Suprapubic skin (tissue), 3 donors: ENCODE results near the gene ZNF23.

Source experiments
- EP300 ChIP-seq: sonication (generic); formaldehyde crosslinking; IDR thresholded peaks from one replicate; pipeline ENCODE4 v1.6.1; 2017; ENCODE audit warnings: antibody characterized with exemption
- POLR2A ChIP-seq, 2 donors: fragments of 450-650 bp; IDR thresholded peaks; one replicate each; pipeline ENCODE4 v1.6.1; 2017; ENCODE audit warnings: antibody characterized with exemption in 2 of 2, mild to moderate bottlenecking in 2 of 2, moderate library complexity in 2 of 2
- TF ChIP-seq, protein P1 (sequence below), 2 donors: fragments of 200-600 bp in 1 of 2; fragments of 450-650 bp in 1 of 2; sonication (generic) in 1 of 2; IDR thresholded peaks; one replicate each; pipeline ENCODE4 v1.5.1; 2016 to 2019; ENCODE audit warnings: antibody characterized with exemption in 2 of 2, mild to moderate bottlenecking in 1 of 2, moderate library complexity in 1 of 2

DNA sequence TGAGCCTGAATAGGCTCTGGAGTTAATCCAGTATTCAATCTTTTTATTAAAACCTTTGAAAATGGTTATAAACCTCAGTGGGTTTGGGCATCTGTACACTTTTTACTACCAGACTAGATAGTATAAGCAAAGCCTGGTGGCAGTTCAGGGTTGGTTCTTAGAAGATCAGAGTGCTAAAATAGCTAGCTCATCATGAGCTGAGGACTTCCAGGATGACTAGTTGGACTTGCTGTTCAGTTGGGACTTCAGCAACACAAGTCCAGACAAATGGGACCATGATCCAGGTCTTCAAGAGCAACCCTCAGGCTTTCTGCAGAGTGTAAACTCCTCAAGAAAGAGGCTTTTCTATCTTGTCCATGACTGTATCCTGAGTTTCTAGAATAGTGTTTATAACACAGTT, 28.3 kb upstream of the ZNF23 start:
- TF ChIP-seq, protein P1, sequence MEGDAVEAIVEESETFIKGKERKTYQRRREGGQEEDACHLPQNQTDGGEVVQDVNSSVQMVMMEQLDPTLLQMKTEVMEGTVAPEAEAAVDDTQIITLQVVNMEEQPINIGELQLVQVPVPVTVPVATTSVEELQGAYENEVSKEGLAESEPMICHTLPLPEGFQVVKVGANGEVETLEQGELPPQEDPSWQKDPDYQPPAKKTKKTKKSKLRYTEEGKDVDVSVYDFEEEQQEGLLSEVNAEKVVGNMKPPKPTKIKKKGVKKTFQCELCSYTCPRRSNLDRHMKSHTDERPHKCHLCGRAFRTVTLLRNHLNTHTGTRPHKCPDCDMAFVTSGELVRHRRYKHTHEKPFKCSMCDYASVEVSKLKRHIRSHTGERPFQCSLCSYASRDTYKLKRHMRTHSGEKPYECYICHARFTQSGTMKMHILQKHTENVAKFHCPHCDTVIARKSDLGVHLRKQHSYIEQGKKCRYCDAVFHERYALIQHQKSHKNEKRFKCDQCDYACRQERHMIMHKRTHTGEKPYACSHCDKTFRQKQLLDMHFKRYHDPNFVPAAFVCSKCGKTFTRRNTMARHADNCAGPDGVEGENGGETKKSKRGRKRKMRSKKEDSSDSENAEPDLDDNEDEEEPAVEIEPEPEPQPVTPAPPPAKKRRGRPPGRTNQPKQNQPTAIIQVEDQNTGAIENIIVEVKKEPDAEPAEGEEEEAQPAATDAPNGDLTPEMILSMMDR (IDR thresholded peaks at IDR 0.05): no peak
- TF ChIP-seq EP300: no peak
- no peak for TF ChIP-seq POLR2A (IDR thresholded peaks at IDR 0.05)
